SU-DHL-6 (cell line): Measurements from ENCODE around the gene PANX2.

ENCODE experiments used
- CTCF ChIP-seq: fragments of 200-600 bp; sonication (generic); IDR thresholded peaks from one replicate; pipeline ENCODE4 v1.5.1; 2017; ENCODE audit warnings: antibody characterized with exemption, mild to moderate bottlenecking, low read length, moderate library complexity; ENCODE audit not compliant: insufficient read depth, poor library complexity, severe bottlenecking
- EZH2phosphoT487 ChIP-seq: fragments of 200-600 bp; sonication (generic), shearing (Covaris generic); conservative IDR thresholded peaks from 2 replicates; pipeline ENCODE4 v1.6.1; 2018; ENCODE audit warnings: mild to moderate bottlenecking, antibody characterized with exemption, low read length, moderate library complexity, mixed read lengths

GRCh38 chr22:50192436-50193204 lies 22.1 kb downstream of the PANX2 start:
- TF ChIP-seq CTCF (no peak), EZH2phosphoT487 (no peak)
